HT1080 (cell line): Measurements from ENCODE around the gene RASGRF1. TPM values are rescaled to one million over a fixed set of nuclear protein-coding genes. Genes with fewer than 3 reads are reported as not detected.

ENCODE experiments used
- DNase-seq: peaks from one replicate; pipeline ENCODE4 v3.0.0-alpha.2; 2015; ENCODE audit warnings: low read depth
- total RNA-seq: library from RNA; depleted of rRNA; stranded (reverse); fragments of >200 nt; shearing (Covaris generic); gene quantifications from 2 replicates; pipeline ENCODE4 v1.2.3, GENCODE V29; 2014

The RASGRF1 gene
- total RNA-seq, 1 experiment from 2014 or later = 0.14 TPM

GRCh38 chr15:79099692-79100091 is 9.1 kb upstream of the RASGRF1 start:
- no peak for DNase-seq

GRCh38 chr15:79094611-79095021 is 4.0 kb upstream of the RASGRF1 start:
- DNase-seq = no peak

- no peak for DNase-seq
Measured at GRCh38 chr15:79093352-79093935, 2.9 kb upstream of the RASGRF1 start.

- DNase-seq = no peak
Measured at GRCh38 chr15:79092382-79092781, 1.8 kb upstream of the RASGRF1 start.

GRCh38 chr15:79091204-79091867 is 756 bp upstream of the RASGRF1 start:
- DNase-seq = no peak

- no peak for DNase-seq
Measured at GRCh38 chr15:79089890-79090486, 592 bp downstream of the RASGRF1 start.

- DNase-seq = no peak
Measured at GRCh38 chr15:79089331-79089889, 1.2 kb downstream of the RASGRF1 start.

- DNase-seq = no peak
Measured at GRCh38 chr15:79088426-79089205, 2.0 kb downstream of the RASGRF1 start.

GRCh38 chr15:79086814-79087213 is 3.8 kb downstream of the RASGRF1 start:
- no peak for DNase-seq

GRCh38 chr15:79084308-79084968 is 6.1 kb downstream of the RASGRF1 start:
- DNase-seq = no peak

- no peak for DNase-seq
Measured at GRCh38 chr15:79083154-79083553, 7.4 kb downstream of the RASGRF1 start.

- DNase-seq = no peak
Measured at GRCh38 chr15:79082363-79083070, 8.1 kb downstream of the RASGRF1 start.

- peak; percentile 13 for DNase-seq
Measured at GRCh38 chr15:79078763-79079410, 11.7 kb downstream of the RASGRF1 start.

- DNase-seq = no peak
Measured at GRCh38 chr15:79078003-79078402, 12.6 kb downstream of the RASGRF1 start.

GRCh38 chr15:79076661-79077060 is 13.9 kb downstream of the RASGRF1 start:
- DNase-seq = no peak

- no peak for DNase-seq
Measured at GRCh38 chr15:79075256-79075655, 15.3 kb downstream of the RASGRF1 start.

GRCh38 chr15:79073336-79073735 is 17.2 kb downstream of the RASGRF1 start:
- DNase-seq = no peak

GRCh38 chr15:79071901-79072300 is 18.7 kb downstream of the RASGRF1 start:
- no peak for DNase-seq

- no peak for DNase-seq
Measured at GRCh38 chr15:79068790-79069189, 21.8 kb downstream of the RASGRF1 start.

GRCh38 chr15:79067969-79068368 is 22.6 kb downstream of the RASGRF1 start:
- DNase-seq = no peak
